ENCODE measurements around the gene PARVG. TPM values are rescaled to one million over a fixed set of nuclear protein-coding genes. Genes with fewer than 3 reads are reported as not detected.
A peak's percentile ranks its signal among the peaks of the same experiment; 100 is the strongest.

The PARVG gene
- total and polyA plus RNA-seq, 2 of the 8 experiments (the other 6 are each of a cell fraction or from before 2014, with no cell fraction given): 0.37 to 1.5 TPM

- Histone ChIP-seq H3K79me1 (ENCODE audit: low read depth, low read length) (no peaks in the 10 kb centered on the region), H2BK20ac (ENCODE audit: low read length) (no peak overlapping the region), H3K4me3 (ENCODE audit: extremely low read depth in 1 of 4, insufficient read depth in 2 of 4, low read depth in 3 of 4, low read length in 4 of 4) (no peak overlapping the region), H2BK12ac (ENCODE audit: low read depth, low read length) (no peak overlapping the region), H2AFZ (ENCODE audit: low read length) (no peak overlapping the region), H3K23me2 (ENCODE audit: low read depth, low read length) (no peaks in the 10 kb centered on the region), H3K23ac (ENCODE audit: insufficient read length) (no peak overlapping the region), H3K14ac (ENCODE audit: insufficient read length) (no peak overlapping the region), H4K8ac (ENCODE audit: extremely low read depth, insufficient read depth, low read length) (no peak overlapping the region), H3K4me1 (replicated peaks in 1 of 4; ENCODE audit: control insufficient read depth in 3 of 4, insufficient read depth in 4 of 4, low read length in 3 of 4) (no peaks in the 10 kb centered on the region), H3K27ac (ENCODE audit: low read depth, low read length) (no peak overlapping the region), H4K91ac (replicated peaks; ENCODE audit: insufficient read length, low read length) (no peak overlapping the region), H3K56ac (replicated peaks; ENCODE audit: insufficient read length, low read depth, low read length) (no peak overlapping the region), H3K36me3 (ENCODE audit: control insufficient read depth in 2 of 4, insufficient read depth in 4 of 4, low read length in 3 of 4) (peaks cover 0 to 5% (median 0%) of the 10 kb centered on the region in 4 experiments; a peak in 1 of 8 replicates), H3K79me2 (ENCODE audit: control insufficient read depth in 1 of 2, insufficient read depth in 2 of 2, low read length in 2 of 2) (no peaks in the 10 kb centered on the region), H2BK15ac (ENCODE audit: low read length) (no peak overlapping the region), H3K4ac (replicated peaks; ENCODE audit: insufficient read length, low read depth, low read length) (no peak overlapping the region), H3K9me3 (ENCODE audit: insufficient read depth in 2 of 2, low read depth in 1 of 2, low read length in 1 of 2) (peaks cover 8 to 17% of the 10 kb centered on the region in 2 experiments; a peak in 3 of 4 replicates), H3K4me2 (ENCODE audit: insufficient read depth in 1 of 2, low read depth in 2 of 2, low read length in 2 of 2) (no peak overlapping the region), H3K27me3 (replicated peaks in 1 of 4; ENCODE audit: control insufficient read depth in 3 of 4, extremely low read depth in 1 of 4, insufficient read depth in 3 of 4, low read length in 3 of 4) (no peaks in the 10 kb centered on the region), H2BK120ac (replicated peaks; ENCODE audit: low read depth, low read length) (no peak overlapping the region), H3K9ac (replicated peaks in 1 of 4; ENCODE audit: extremely low read depth in 1 of 4, low read depth in 3 of 4, low read length in 3 of 4) (no peak overlapping the region), H2BK5ac (ENCODE audit: low read depth, low read length) (no peak overlapping the region), H3K18ac (ENCODE audit: extremely low read depth, low read length) (no peak overlapping the region), H4K20me1 (replicated peaks in 1 of 2; ENCODE audit: control insufficient read depth in 1 of 2, insufficient read depth in 2 of 2, low read length in 2 of 2) (peaks cover 0 to 1% of the 10 kb centered on the region in 2 experiments), H4K5ac (ENCODE audit: insufficient read length, low read depth, low read length) (no peak overlapping the region), H2AK5ac (ENCODE audit: low read depth, low read length) (no peak overlapping the region)
- peak in 1 of 2 experiments; percentile 22 for DNase-seq (ENCODE audit: low read depth in 1 of 2, low spot score in 2 of 2)
- 96% methylated on average over 10 of the region's 10 CpGs; no CpG with 5 or more reads in 1 of the 2 experiments for WGBS, 2 experiments (ENCODE audit: extremely low coverage in 1 of 2, insufficient coverage in 1 of 2, insufficient read length in 1 of 2, insufficient replicate concordance in 2 of 2, low coverage in 1 of 2, low lambda C conversion rate in 2 of 2, missing lambda C conversion rate in 1 of 2)
- FAIRE-seq: no peak
- TF ChIP-seq SIX5 (IDR thresholded peaks at IDR 0.05; ENCODE audit: low read depth, low read length) (no peak), RXRA (IDR thresholded peaks at IDR 0.05; ENCODE audit: insufficient read depth, low read depth, low read length) (no peak), RFX5 (IDR thresholded peaks at IDR 0.05; ENCODE audit: borderline replicate concordance, low read depth, low read length) (no peak), CBX5 (IDR thresholded peaks at IDR 0.05; ENCODE audit: low read depth, low read length) (no peak), CHD1 (IDR thresholded peaks at IDR 0.05; ENCODE audit: low read depth, low read length) (no peak)
- ChIA-PET POLR2A (ENCODE audit: partially characterized antibody) (no interaction called here), CTCF (ENCODE audit: partially characterized antibody) (no interaction called here)
Observed at GRCh38 chr22:44248926-44249325, 68.2 kb downstream of the PARVG start.
